HPDE6-E6E7 (cell line): Measurements from ENCODE around the gene TXLNA.
"Not testable (repeated sequence)": the region's sequence is repeated elsewhere in the genome, so short reads cannot be mapped to it uniquely, and the experiment has no call there.

Experiments used
- DNase-seq: peaks from one replicate; pipeline ENCODE4 v3.0.0; 2011; ENCODE audit warnings: missing footprints; ENCODE audit errors: extremely low spot score

The TXLNA gene

GRCh38 chr1:32179443-32180185 lies at the start of gene TXLNA:
TXLNA (plus strand) TSS chr1:32179675; CDS start chr1:32180346, 671 bp downstream.
- DNase-seq, result peak; percentile 91

GRCh38 chr1:32133950-32134280 lies 45.6 kb upstream of the TXLNA start:
- DNase-seq, result not testable (repeated sequence)

GRCh38 chr1:32137111-32137510 lies 42.4 kb upstream of the TXLNA start:
- DNase-seq, result no peak

GRCh38 chr1:32138965-32139364 lies 40.5 kb upstream of the TXLNA start:
- no peak for DNase-seq

GRCh38 chr1:32142446-32143301 lies 36.8 kb upstream of the TXLNA start:
- DNase-seq, result no peak

GRCh38 chr1:32143302-32143695 lies 36.2 kb upstream of the TXLNA start:
- not testable (repeated sequence) for DNase-seq

- DNase-seq, result no peak
These were observed 35.4 kb upstream of the TXLNA start for GRCh38 chr1:32144033-32144432.

GRCh38 chr1:32147799-32148198 lies 31.7 kb upstream of the TXLNA start:
- not testable (repeated sequence) for DNase-seq

- DNase-seq, result no peak
These were observed 28.6 kb upstream of the TXLNA start for GRCh38 chr1:32150847-32151246.

- DNase-seq, result no peak
These were observed 28.1 kb upstream of the TXLNA start for GRCh38 chr1:32151319-32151787.

- DNase-seq, result no peak
These were observed 20.3 kb upstream of the TXLNA start for GRCh38 chr1:32159189-32159588.

- no peak for DNase-seq
These were observed 16.1 kb upstream of the TXLNA start for GRCh38 chr1:32163405-32163804.

- not testable (repeated sequence) for DNase-seq
These were observed 13.8 kb upstream of the TXLNA start for GRCh38 chr1:32165633-32166032.

- DNase-seq, result no peak
These were observed 8.5 kb upstream of the TXLNA start for GRCh38 chr1:32170991-32171390.

- DNase-seq, result peak; percentile 40
These were observed 6.7 kb upstream of the TXLNA start for GRCh38 chr1:32172621-32173245.

GRCh38 chr1:32178380-32179192 lies 889 bp upstream of the TXLNA start:
- no peak for DNase-seq

- DNase-seq, result no peak
These were observed 357 bp upstream of the TXLNA start for GRCh38 chr1:32179193-32179442.

GRCh38 chr1:32180186-32181060 lies 948 bp downstream of the TXLNA start:
- peak; percentile 49 for DNase-seq

- no peak for DNase-seq
These were observed 1.6 kb downstream of the TXLNA start for GRCh38 chr1:32181065-32181464.

- DNase-seq, result no peak
These were observed 2.1 kb downstream of the TXLNA start for GRCh38 chr1:32181563-32181962.

GRCh38 chr1:32182060-32182459 lies 2.6 kb downstream of the TXLNA start:
- no peak for DNase-seq
